Ecto neural progenitor cell (in vitro differentiated cells): ENCODE measurements around the gene ZNF718.
A peak's percentile ranks its signal among the peaks of the same experiment; 100 is the strongest.
"Not testable (repeated sequence)": the region's sequence is repeated elsewhere in the genome, so short reads cannot be mapped to it uniquely, and the experiment has no call there.

Experiments
- DNase-seq: peaks from one replicate; pipeline ENCODE4 v3.0.0-alpha.2; 2018; ENCODE audit warnings: low spot score

Gene ZNF718

DNA sequence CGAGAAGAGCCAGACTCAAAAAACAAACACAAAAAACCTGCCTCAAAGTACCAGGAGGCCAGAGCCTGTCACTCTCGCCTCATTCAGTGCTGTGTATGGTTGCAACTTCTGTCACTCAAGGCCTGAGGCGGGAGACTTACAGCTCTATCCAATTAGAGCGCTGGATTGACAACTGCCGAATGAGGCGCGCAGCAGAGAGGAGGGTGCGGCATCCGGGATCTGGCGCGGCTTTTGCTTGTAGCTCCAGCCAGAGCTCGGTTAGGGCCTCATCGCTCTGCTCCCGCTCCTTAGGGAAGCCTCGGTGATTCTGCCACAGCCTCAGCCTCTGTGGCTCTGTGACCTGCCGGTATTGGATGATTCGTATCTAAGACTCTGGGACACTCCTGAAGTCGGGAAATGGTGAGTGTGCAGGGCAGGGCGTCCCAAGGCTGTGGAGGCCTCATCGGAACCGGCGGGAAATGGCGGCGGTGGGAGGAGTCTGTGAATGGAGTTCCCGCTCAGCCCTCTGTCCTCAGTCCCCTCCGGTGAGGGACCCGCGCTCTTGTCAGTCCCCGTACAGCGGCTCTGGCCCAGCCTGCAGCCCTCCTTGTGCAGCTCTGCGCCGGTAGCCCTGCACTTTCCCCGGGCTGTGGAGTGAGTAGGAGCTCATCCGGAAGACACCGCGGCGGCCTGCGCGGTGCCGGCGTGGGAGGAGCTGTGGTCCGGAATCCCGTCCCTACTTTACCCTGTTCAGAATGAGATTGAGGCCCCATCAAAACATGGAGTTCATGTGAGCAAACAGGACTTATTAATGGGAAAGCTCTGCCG is at the start of gene ZNF718:
Gene ZNF718, plus strand, starts transcription at position 227 of the 807 bp plus-strand sequence. Its CDS starts 170 bp downstream, at position 397.
- DNase-seq: peak; percentile 94

DNA sequence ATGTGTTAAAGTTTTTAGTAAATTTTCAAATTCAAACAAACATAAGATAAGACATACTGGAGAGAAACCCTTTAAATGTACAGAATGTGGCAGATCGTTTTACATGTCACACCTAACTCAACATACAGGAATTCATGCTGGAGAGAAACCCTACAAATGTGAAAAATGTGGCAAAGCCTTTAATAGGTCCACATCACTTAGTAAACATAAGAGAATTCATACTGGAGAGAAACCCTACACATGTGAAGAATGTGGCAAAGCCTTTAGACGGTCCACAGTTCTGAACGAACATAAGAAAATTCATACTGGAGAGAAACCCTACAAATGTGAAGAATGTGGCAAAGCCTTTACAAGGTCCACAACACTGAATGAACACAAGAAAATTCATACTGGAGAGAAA is 38.4 kb upstream of the ZNF718 start:
- DNase-seq: no peak

DNA sequence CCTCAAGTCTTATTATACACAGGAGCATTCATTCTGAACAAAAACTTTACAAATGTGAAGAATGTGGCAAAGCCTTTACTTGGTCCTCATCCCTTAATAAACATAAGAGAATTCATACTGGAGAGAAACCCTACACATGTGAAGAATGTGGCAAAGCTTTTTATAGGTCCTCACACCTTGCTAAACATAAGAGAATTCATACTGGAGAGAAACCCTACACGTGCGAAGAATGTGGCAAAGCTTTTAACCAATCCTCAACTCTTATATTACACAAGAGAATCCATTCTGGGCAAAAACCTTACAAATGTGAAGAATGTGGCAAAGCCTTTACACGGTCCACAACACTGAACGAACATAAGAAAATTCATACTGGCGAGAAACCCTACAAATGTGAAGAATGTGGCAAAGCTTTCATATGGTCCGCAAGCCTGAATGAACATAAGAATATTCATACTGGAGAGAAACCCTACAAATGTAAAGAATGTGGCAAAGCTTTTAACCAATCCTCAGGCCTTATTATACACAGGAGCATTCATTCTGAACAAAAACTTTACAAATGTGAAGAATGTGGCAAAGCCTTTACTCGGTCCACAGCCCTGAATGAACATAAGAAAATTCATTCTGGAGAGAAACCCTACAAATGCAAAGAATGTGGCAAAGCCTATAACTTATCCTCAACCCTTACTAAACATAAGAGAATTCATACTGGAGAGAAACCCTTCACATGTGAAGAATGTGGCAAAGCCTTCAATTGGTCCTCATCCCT is 37.6 kb upstream of the ZNF718 start:
- DNase-seq: not testable (repeated sequence)

DNA sequence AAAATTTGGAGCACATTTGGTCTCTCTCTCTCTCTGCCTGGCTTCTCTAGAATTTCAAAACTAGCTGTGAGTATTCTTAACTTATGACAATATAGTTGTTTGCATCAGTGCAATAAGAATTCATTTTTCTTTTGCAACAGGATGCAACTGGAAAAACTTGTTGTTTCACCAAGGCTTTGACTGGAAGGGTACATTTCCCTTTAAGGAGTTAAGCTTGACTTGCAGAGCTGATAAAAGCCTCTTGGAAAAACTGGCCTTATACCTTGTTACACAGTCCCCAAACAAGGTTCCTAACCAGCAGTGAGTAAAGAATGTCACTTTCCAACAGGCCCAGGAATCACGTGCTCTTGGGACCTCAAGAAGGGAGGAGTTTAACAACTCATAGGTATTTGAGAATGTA is 25.9 kb upstream of the ZNF718 start:
- DNase-seq: no peak

DNA sequence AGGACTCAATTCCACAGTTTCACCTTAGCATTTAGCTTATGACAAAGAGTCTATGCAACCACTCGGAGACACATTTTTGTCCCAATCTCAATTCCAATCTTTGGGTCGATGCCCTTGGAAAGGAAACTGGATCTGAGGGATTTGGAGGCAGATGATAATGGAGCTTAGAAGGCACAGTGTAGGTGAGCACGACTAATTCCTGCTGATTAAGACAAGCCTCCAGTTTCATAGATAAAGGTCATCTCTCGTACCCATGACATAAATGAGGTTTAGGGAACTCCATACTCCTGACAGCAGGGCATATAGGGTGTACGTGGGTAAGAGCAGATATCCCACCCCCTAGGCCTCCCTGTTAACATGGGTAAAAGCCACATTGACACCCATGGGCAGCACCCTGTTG is 24.4 kb upstream of the ZNF718 start:
- no peak for DNase-seq

DNA sequence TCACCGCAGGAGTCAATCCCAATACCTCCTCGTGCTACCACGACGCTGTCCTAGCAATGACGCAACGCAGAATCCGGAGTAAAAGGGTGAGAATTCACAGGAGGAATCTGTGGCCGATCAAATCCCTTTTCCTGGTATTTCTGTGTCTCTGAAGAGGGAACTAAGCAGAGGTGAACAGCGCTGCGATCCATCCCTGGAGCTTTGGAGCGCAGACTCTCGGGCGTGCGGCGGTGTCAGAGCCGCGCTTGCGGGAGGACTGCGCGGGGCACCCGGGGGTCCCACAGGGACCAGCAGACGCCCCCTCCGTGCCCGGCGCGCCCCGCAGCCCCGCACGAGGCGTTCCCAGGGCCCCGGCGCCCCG is 17.2 kb upstream of the ZNF718 start:
- no peak for DNase-seq

DNA sequence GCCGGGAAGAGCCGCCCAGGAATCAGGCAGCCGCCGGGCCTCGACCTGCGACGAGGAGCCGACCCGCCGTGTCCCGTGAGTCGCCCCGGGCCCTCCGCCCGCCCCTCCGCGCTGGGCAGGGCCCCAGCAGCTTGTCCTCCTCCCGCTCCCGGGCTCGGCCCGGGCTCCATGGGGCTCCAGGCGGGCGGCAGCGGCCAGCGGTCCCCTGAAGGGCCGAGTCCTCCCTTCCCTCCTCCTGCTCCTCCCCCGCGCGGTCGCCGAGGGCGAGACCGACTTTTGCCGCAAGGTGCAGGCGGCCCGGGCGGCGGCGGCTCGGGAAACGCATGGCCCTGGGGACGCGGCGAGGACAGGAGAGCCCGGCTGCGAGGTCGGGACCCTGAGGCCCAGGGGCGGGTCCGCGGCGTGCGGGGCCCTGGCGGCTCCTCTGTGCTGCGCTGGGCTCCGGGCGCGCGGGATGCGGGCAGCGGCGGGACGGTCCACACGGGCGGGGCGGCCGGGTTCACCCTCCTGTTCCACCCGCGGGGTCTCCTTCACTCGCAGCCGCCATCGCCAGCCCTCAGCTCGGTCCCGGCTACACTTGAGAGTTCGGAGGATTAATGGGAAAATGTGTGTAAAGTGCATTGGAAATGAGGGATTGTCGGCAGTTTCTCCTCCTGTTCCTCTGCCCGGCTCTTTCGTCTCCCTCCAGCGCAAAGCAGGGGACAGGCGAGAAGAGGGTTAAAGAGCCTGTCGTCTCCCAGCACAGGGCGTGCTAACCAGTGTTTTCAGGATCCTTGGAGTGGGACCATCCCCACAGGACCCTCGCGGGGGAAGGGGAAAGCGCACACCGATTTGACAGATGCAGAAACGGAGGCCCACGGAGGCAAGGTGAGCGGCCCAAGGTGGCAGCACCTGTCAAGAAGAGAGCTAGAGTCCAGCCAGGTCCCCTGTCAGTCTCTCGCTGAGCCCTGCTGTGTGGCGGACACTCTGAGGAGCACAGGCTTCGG is 16.6 kb upstream of the ZNF718 start:
- no peak for DNase-seq

DNA sequence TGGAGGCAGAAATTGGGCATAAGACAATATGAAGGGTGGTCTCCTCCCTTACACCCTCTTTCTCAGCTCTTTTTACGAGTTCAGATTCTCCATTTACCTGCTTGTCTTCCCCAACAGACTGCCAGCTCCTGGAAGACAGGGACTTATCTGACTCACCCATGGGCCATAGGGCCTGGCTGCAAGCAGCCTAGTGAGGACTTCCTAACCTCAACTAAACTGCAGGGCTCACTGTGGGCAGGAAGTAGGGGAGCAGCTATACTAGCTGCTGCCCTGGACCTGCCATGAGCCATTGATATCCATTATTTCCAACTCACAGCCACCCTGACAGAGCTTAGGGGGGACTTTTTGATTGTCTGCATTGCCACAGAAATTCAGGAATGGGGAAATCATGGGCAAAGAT is 11.5 kb upstream of the ZNF718 start:
- DNase-seq: no peak

DNA sequence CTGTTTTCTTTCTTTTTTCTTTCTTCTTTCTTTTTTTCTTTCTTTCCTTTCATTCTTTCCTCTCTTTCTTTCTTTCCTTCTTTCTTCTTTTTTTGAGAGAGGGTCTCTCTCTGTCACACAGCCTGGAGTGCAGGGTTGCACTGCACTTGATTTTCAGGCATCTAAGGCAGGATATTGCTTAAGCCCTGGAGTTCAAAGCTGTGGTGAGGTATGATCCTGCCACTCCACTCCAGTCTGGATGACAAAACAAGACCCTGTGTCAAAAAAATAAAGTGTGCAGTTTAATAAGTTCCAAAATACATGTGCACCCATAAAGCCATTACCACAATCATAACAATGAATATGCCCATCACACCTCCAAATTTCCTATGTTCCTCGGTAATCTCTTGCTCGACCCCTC is 10.6 kb upstream of the ZNF718 start:
- no peak for DNase-seq

DNA sequence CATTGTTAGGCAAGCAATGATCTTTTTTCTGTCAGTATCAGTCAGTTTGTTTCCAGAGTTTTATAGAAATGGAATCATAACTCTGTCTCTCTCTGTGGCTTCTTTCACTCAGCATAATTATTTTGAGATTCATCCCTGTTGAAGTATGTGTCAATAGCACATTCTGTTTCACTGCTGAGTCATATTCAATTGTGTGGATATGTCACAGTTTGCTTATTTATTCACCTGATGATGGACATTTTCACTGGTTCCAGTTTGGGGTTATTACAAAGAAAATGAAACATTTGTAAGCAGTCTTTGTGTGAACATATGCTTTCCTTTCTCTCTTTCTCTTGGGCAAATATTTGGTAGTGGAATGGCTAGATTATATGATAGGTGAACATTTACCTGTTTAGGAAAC is 10.2 kb upstream of the ZNF718 start:
- no peak for DNase-seq

DNA sequence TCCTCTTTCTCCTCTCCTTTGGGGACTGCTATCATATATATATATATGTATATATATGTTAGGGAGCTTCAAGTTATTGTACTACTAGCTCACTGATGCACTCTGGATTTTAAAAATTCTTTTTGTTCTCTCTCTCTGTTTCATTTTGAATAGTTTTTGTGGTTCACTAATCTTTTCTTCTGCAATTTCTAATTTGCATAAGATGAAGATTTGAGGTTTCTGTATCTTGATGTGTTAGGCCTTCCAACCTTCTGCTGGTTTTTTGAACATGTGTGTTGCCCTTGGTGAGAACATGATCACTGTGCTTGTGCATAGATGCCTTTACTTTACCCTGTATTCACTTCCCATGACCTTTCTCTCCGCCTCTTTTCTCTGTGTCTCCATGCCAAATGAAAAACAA is 7.8 kb upstream of the ZNF718 start:
- no peak for DNase-seq

DNA sequence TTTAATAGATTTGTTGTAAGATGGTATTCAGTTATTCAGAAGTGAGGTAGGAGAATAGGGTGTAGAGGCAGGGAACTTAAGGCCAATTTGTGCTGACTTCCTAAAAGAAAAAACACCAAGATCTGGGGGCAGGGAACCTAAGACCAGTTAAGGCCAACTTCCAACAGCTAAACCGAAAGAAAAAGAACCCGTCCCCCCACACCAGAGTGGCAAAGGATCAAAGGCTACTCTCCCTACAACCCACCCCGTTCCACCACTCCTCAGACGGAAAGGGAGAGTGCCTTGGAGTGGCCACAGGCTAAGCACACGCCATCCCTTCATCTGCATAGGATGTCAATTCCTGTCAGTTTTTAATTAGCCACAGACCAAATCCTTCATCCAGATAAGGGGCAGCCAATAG is 3.7 kb upstream of the ZNF718 start:
- DNase-seq: no peak

DNA sequence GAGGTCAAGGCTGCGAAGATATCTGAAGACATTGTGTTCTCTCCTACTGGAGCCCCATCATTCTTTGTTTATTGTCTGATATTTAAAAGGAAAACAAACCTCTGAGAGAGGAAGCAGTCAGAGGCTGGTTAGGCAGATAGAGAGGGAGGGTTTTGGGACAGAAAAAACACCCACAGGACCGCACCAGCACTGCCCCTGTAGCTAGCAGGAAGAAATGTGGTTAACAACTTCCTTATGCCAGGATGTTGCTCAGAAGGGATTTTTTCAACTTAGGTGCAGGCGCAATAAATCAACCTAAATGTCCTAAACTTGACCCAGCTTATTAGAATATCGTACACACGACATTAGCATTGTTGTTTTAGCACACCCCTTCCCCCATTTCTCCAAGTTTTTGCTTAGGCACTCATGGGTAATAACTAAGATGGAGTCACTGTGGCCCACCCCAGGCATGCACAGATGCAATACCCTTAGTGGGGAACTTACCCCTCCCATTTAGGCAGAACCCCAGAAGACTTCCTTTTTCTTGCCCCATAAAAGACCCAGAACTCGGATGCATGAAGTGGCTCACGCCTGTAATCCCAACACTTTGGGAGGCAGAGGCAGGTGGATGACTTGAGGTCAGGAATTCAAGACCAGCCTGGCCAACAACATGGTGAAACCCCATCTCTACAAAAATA is 2.8 kb upstream of the ZNF718 start:
- DNase-seq: no peak

DNA sequence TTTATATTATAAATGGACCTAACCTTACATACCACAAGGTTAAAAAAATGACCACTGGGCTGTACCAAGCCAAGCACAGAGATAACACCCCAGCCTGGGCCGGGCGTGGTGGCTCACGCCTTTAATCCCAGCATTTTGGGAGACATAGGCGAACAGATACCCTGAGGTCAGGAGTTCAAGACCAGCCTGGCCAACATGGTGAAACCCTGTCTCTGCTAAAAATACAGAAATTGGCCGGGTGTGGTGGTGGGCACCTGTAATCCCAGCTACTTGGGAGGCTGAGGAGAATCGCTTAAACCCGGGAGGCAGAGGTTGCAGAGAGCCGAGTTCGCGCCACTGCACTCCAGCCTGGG is 403 bp upstream of the ZNF718 start:
- not testable (repeated sequence) for DNase-seq

DNA sequence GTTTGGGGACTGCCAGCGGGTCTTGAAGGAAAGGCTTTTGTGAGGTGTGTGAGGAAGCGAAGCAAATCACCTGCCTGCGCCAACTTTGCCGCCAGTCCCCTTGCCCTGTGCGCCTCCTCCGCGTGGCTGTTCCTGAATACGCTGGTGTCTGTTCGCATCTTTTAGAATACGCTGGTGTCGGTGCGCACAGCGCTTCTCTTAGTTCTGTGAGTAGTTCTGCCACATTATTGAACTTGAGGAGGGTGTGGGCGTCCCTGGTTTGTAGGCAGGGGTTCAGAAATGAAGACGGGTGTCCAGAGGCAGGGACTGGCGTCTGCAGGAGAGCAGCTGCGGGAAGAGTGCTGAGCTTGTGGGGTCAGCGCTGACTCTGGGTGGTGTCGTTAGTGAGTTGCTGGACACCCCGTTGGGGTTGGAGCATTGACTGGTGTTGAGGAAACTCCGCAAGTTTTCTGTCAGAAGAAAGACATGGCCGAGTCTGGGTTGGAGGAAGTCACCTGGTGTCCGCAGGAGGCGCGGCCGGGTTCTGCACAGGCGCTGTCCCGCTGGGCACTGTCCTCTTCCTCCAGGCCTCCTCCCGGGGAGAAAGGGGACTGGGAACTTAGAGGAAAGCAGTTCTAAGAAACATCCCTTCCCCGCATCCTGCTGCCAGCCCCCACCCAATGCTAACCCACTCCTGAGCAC is 930 bp downstream of the ZNF718 start:
- DNase-seq: peak; percentile 58

DNA sequence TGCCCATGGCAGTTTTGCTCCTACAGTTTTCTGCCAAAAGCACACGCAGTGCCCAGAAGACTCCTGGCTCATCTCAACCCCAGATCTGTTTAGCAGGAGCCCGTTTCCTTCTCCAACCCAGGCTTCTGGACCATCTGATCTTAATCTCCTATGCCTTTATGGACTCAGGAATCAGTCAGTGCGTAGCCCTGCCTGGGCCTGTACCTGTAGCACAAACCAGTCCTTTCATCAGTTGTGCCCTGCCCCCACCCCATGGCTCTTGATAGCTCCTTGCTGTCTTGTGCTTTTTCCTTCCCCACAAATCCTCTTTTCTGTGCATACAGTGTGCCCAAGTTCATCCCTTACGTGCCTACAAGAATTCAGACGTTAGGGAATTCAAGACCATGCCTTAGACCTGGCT is 1.5 kb downstream of the ZNF718 start:
- no peak for DNase-seq

DNA sequence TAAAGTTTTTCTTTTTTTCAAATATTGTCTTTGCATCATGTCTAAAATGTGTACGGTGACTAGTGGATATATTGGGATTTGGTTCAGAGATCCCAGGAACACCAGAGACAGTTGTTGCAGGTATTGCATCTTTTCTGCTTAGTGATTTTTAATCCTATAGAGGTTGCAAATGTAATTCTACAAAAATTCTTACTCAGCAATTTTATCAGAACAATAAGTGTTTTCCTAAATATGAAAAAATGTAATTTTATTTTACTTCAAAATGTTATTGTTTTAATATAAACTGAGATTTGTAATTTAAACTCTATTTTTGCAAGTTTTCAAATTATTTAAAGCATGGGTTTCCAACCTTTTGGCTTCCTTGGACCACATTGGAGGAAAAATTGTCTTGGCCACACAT is 8.2 kb downstream of the ZNF718 start:
- DNase-seq: no peak

DNA sequence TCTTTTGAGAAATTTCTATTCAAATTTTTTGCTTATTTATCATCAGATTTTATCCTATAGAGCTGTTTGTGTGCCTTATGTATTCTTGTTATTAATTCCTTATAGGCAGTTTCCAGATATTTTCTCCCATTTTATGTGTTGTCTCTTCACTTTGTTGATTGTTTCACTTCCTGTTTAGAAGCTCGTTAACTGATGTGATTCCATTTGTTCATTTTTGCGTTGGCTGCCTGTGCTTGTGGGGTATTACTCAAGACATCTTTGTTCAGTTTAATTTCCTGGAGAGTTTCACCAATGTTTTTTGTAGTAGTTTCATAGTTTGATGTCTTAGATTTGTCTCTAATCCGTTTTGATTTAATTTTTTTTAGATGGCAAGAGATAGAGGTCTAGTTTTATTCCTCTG is 14.6 kb downstream of the ZNF718 start:
- DNase-seq: no peak

DNA sequence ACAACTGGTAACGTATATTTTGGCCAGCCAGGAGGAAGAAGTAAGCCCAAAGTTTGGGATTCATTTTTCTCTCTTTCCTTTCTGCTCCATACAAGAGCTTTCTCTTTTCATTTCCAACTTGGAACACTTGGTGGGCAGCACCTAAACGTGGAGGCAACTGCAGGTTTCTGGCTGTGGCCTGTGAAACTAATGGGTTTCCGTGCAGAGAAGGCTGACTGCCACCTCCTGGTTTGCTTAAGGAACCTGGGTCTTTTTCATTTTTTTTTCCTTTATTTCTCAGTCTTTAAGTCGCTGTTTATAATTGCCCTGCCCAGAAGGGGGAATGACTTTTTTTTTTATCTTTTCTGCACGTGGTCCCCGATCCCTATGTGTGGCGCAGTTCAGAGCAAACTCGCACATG is 15.4 kb downstream of the ZNF718 start:
- no peak for DNase-seq

DNA sequence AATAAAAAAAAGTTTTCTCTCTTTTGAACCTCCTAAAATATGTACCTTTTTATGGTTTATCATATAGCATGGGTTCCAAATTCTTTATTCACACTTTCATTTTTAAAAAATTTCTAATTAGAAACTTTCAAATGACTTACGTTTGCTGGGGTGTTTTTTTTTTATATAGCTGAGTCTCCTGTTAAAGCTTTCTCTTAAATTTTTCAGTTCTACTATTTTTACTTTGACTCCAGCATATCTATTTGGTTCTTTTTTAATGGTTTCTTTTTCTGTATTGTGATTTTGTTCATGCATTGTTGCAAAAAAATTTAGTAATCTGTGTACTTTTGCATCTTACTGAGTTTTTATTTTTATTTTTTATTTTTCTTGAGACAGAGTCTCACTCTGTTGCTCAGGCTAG is 22.3 kb downstream of the ZNF718 start:
- DNase-seq: no peak

DNA sequence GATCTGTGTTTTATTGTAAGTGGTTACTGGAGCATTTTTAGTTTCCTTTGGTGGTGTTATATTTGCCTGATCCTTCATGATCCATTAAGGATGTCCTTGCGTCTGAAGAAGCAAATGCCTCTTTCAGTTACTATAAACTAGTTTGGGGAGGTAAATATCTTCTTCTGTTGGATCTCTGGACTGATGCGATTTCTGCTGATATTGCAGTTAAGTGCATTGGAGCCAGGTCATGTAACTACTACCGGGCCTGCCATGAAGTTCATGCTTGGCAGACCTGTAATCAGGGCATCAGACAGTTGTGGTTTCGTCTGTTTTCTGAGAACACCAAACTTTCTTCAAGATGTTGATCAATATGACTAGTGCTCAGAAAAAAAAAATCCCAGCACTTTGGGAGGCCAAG is 22.9 kb downstream of the ZNF718 start:
- DNase-seq: no peak
